ENCODE measurements around the gene FAM20C.

Gene FAM20C

DNA sequence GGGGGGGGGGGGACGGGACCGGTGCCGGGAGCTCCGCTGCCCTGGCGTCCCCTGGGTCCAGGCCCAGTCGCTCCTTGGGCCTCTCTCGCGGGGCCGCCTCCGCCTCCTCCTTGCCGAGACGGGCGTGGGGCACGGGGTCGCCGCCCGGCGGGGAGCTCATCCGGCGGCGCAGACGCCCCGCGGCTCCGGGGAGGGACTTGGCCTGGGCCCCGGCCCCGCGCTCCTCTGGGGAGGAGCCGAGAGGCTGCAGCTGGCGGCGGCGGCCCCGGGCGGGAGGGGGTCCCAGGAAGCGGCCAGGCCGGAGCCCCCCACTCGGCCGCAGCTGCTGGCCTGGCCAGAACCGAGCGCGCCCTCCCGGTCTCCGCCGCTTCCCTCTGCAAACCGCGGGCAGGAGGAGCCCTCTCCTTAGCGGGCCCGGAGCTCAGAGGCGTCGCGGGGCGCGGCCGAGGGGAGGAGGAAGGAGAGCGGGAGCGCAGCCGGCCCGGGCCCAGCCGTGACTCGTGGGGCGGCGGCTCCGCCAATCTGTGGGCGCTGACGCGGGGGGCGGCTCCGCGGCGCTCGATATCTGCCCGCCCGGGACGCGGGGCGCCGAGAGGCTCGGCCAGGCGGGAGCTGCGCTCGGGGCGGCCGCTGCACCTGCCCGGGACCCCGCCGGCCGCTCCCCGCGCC lies at the start of gene FAM20C:
Gene FAM20C, plus strand, starts transcription at position 591 of the 669 bp plus-strand sequence. CDS start 629 bp downstream, outside the sequence.
- DNase-seq: peak; percentile 93

DNA sequence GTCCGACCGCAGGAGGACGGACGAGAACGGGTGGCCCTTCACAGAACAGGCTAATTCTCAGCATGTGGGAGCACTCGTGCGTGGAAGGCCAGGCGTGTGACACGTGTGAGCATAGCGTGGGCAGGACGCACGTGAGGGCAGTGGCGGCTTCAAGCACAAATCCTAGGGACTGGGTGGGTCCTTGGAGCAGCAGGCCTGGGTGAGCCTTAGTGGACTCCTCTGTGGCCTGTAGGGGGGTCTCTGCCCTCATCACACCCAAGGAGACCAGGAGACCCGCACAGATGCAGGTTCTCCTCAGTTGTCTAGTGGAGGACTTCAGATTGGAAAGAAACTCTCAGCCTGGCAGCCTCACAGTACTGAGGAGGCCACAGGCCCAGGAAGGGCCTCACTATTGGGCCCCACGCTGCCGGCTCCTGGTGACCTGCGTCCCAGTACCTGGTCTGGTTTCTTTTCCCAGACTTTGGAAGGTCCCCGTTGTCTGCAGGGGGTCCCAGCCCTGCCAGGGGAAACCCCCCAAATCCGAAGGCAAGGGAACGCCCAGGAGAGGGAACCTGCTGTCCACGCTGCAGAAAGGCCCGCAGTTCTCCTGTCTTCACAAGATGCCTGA lies 49.1 kb upstream of the FAM20C start:
- no peak for DNase-seq

DNA sequence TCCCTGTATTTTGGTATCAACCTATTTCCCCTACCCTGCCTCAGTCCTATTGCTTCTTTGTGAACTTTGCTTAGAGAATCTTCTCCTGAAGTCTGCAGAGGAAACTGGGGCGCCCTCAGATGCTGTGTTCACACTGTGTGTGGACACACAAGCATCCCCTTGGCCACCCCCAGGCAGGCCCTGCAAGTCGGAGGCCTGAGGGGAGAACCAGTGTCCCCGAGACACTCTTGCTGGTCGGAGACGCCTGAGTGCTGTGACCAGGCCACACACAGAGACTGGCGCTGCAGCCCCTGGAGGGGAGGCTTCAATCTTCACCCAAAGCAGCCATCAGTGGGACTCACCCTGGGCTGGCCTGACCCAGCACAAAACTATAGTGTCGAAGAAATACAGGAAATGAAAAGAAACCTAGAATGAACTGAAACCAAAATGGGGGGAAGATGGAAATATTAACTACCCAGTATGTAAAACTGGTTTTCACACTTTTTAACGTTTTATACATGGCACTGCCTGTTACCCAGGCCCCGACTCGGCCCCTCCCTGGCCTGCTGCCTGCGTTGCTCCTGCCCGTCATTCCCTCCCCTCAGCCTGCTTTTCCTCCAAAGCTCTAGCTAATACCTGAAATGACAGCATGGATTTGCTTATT lies 48.4 kb upstream of the FAM20C start:
- no peak for DNase-seq

DNA sequence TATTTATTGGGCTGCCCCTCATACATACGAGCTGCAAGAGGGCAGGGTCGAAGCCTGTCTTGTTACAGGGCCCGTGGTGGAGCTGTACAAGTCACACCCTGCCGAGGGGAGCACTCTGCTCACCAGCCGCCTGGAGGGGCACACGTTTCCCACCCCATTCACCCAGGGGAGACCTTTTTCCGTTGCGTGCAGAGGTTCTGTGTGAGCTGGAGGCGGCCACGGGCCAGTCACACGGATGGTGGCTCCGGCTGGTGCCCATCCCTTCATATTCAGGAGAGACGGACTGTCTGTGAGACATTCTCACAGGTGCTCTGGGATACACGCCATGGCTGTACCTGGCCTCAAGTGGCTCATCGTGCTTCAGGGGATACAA lies 47.9 kb upstream of the FAM20C start:
- DNase-seq: no peak

DNA sequence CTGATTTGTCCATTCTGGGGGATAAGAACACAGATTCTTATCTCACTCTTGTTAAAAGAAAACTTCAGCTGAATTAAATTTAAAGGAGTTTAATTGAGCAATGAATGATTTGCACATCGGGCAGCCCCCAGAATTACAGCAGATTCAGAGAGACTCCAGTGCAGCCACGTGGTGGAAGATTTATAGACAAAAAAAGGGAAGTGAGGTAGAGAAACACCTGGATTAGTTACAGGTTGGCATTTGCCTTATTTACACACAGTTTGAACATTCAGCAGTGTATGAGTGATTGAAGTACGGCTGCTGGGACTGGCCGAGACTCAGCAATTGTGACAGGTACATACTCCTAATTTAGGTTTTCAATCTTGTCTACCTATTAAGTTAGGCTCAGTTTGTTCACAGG lies 46.5 kb upstream of the FAM20C start:
- DNase-seq: no peak

DNA sequence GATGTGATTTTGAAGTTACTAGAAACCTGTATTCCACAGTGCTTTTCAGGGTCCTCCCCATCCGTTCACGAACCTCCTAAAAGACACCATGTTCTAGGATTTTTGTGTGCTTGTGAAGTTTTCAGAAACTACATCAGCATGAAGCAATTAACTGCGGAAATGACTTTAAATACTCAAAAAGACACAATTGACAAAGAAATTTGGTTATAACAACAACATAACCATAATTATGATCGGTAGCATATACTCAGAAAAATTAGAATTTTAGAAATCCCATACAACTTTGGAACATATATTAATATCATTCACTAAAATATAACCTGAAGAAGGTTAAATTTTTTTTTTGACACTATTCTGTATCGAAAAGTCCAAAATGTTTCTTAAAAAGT lies 43.8 kb upstream of the FAM20C start:
- DNase-seq: no peak

DNA sequence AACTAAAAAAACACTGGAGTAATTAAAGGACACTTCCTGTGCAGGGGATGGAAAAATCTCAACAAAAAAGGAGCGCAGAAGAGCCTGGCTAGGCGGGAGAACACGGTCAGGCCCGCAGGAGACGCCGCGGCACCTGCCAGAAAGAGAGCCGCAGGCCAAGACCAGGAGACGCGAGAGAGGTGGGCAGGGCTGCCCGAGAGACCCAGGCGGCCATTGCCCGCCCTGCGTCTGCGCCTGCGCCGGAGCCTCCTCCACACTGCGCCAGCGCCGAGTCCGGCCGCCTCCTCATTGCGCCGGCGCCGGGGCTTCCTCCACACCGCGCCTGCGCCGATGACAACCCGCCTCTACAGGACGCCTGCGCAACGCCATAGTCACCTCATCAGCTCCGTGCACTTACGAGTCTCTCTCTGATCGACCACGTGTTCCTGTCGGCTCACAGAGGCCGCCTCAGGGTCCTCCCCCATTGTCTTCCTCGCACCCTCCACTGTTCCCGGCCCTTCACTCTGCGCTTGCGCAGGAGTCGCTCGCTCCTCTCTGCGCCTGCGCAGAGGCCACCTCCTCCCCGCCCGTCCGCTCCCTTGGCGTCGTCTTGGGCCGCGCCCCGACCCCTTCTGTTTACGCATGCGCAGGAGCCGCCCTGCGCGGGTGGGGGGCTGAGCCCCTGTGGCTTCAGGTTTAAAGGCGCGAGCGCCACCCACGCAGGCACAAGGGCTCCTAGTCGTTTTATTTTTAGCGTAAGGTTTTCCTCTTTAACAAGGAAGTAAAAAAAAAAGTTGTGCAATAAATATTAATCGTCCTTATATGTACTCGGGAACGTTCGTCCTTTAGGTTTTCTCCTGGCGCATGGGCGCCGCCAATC lies 43.2 kb upstream of the FAM20C start:
- DNase-seq: peak; percentile 99

DNA sequence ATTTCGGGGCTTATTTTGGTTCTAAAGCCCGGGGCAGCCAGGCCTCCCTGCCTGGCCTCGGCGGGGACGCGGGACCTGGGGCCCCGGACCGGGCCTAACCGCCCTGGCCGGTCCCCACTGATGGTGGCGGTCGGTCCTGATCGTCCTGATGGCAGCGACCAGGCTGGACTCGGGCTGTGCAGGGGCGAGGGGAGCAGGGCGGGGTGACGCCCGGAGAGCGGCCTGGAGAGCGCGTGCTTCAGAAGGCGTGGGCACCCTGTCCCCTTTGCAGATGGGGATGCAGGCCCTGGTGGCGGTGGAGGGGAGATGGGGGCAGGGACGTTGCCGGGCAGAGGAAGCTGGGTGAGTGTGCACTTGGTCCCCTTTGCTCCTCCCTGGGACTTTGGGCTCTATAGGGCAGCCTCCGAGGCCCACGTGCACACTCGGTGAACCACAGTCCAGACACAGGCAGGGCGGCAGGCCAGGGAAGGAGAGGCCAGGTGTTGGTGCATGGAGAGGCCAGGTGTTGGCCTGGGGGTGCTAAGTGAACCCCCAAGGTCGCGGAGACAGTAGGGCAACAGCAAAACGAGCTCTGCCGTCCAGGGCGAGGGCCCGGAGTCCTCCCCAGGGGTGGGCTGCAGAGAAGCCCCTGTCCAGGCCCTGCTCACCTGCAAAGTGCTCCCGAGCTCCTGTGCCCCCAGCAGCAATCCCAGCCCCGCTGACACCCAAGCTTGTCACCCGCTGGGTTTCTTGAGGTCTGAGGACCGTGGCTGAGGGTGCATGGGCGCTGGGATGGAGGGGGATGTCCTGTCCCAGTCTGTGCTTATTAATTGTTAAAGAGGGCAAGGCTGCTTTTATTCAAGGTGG lies 42.4 kb upstream of the FAM20C start:
- no peak for DNase-seq

DNA sequence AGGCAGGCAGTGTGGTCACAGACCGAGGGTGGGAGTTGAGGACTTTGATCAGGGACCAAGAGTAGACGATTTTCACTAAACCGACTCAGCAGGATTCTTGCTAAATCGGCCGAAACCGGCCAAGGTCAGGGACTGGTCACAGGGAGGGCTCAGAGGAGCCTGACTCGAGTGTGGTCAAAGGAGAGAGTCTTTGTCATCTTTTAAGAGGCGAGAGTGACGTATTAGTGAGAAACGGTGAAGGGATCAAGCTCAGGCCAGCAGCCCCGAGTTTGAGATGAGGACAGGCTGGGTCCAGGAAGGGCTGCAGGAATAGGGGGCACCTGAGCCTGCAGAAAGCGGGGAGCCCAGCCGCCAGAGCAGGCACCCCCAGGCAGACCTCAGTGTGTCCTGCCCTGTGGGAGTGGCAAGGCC lies 41.6 kb upstream of the FAM20C start:
- DNase-seq: no peak

DNA sequence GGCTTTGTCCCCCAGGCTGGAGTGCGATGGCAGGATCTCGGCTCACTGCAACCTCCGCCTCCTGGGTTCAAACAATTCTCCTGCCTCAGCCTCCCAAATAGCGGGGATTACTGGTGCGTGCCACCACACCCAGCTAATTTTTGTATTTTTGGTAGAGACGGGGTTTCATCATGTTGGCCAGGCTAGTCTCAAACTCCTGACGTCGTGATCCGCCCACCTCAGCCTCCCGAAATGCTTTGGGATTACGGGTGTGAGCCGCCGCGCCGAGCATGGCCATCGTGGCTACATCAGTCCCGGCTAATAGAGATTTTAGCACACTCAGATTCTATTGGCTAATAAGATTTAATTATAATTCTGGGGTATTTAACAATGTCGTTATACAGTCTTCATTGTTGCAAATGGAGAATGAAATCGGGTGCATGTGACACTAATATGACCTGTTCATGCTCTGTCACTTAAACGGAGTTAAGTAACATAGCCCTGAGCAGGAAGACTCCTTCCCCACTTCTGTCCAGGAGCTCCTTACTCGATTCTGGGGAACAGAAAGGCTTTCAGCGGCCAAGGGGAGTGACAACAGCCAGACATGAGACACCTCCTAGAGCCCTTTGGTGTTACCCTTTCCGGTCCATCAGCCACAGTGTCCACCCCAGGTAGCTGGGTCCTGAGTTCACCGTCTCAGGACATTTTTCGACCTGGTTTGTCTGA lies 40.9 kb upstream of the FAM20C start:
- DNase-seq: no peak

DNA sequence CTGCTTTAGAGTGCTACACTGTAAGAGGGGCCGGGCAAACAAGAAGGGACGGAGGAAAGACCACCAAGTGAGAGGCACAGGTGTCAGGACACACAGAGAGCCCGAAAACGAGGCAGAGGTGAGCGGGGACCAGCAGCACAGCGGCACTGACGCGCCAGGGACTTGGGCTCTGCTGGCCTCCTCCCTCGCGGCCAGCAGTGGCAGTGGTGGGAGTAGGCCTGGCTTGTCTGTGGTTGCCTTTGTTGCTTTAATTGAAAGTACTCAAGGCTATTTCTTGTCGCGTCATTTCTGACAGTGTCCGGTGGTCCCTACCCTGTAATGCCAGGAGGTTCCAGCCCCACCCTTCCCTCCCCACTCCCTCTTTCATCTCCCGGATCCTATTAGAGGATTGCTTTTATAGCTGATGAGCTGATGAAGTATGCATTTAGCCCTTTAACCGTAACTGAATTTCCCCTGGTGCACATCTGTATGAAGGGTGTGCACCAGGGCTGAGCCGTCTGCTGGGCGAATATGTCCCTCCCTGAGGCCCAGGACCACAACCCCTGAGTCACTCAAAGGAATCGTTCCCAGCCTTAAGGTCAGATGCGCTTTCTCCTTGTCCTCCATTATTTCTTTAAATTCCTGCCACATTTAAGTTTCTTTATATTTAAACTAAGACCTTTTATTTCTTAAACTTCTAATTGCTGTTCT lies 39.5 kb upstream of the FAM20C start:
- DNase-seq: no peak

DNA sequence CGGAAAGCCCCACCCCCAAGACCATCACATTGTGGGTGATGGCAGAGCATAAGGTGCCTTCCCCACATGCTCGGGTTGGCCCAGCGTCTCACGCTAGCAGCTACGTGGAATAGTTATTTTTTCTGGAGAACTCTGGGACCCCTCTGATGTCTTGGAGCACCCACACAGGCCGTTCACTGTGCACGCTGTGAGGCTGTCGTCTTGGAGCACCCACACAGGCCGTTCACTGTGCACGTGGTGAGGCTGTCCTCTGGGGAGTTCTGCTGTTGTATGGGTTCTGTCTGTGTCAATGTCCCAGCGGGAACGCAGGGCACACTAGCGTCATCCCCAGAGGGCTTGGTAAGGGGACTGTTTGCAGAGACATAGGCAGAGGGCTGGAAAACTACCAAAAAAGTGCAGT lies 38.8 kb upstream of the FAM20C start:
- no peak for DNase-seq

DNA sequence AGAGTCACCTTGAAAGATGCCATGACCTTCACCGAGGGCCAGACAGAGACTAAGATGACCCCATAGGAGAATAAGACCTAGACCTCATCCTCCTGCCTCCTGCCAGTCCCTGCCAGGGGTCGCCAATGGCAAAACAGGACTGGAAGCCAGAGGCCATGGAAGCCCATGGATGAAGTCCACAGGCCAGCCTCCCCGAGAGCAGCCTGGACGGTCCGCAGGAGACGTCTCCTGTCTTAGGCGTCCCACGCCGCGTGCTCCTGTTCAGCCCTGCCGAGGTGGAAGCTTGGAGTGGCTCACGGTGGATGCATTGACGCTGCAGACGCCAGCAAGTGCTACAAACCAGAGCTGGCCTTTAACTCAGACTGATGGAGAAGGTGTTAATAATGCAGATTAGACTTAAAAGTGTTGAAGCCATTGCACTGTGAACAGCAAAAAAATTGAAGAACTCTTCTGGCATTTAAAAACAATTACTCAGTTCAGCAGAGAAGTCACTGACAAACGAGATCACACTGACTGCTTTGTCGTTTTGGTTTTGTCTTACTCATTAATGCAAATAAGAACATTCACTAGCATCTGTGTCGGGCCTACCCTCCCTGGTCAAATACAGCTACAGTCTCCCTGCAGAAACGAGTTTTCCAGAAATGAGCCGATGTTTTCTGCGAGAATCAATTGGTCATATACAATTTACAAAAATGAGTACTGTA lies 38.1 kb upstream of the FAM20C start:
- no peak for DNase-seq

DNA sequence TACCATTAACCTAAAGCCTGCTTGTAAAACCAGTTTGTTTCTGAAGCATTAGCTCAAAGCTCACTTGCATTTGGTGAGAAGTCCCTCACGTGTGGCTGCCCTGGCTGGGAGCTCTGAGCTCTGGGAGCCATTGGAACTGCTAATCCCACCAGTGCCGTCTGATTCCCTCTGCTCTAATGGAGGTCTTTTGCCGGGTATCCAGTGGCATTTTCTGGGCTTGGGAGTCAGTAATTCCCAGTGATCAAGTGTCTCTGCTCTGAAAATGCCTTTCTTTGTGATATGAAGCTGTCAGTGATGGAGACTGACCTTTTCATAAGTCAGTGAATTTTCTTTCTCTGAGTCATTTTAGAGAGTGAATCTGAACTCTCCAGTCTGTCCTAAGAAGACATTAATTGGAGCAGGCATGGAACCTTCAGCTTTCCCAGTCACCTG lies 36.9 kb upstream of the FAM20C start:
- no peak for DNase-seq

DNA sequence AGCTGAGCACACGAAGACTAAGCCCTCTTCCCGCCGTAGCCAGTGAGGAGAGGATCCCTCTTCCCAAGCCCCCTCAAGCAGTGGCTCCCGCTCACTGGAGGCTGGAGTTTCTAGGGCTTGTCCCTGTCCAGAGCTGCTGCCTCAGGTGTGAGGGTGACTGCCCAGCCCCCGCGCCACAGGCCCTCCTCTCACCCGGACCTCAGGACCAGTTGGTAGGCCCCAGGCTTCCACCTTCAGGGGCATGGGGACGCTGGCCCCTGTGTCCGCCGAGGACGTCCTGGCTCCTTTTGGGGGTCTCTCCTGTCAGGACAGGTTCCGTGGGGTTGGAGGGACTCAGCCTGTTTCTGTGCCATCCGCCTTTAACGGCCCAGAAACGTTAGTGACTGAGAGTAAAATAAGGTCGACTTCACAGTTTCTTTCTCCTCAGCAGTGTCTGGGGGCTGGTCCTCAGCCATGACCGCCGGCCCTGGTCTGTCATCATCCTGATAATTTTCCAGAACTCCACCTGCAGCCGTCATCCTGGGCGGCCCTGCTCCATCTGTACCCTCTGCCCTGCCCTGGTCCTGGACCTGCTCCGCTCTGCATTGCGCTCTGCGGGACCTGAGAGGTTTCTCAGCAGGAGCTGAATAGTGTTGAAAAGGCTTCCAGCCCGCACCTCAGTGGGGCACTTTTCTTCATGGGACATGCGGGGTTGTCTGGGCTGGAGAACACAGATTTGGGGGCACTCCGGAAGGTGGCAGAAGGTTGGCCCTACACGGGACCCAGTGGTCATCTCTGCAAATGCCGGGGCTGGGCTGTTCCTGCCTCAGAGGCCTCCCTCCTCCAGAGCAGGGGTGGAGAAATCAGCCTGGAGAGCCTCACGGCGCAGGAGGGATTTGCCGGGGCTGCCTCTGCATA lies 36.0 kb upstream of the FAM20C start:
- DNase-seq: no peak

DNA sequence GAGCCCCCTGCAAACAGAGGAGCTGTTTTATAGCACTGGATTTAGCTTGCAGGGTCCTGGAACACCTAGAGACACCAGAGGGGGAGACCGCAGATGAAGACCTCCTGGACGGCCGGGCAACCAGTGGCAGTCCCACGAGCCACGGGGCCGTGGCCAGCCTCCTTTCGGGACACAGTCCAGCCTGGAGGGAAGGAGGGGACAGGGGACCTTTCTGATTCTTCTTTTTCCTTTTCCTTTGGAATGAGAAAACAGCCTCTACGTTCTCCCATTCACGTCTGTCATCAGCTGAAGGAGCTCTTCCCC lies 35.4 kb upstream of the FAM20C start:
- DNase-seq: no peak

DNA sequence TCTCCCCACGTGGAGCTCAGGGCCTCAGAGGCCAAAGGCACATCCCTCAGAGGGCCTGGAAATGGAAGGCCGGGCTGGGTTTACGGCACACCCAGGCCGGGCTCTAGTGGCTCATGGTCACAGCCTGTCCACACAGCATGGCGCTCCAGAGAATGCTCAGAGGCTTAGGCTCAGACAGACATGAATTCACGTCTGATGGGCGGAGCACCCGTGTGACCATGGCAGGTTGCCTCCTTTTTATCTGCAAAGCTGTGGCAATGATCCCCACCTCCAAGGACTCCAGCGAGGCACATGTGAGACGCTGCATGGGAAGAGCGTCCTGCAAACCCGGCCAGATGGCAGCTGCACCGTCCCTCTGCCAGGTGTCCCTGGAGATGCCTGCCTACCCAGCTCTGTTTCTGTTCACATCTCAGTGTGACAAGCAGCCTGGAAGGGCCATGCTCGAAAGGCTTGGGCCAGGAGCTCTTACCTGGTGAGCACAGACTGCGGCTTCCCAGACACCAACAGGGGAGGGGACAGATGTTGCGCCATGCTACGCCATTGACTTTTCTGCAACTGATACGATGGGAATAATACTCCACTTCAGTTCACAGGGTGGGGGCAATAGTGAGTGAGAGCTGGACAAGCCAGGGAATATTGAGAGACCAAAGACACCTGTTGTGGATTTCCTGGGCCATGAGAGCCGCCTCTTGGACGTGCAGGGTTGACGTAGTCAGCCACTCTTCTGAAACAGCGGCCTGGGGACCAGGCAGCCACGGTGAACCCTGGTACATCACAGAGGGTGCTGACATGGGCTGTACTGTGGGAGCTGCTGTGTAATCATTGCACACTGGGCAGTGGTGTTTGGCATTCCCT lies 34.4 kb upstream of the FAM20C start:
- no peak for DNase-seq

DNA sequence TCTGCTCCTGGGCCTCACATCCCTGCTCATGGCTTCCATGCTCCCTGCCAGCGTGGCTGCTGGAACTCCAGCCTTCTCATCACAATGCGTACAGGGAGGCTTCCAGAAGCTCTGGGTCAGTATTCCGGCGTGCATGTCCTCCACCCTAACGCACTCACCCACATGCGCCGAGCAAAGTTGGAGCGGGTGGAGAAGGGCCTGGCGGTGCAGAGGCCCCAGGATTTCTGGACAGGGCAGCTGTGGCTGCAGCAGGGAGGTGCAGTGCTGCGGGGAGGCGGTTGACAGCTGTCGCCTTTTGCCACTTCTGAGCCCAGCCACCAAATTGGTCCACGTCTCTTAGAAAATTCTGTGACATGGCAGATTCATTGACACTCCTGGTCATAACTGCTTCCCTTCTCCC lies 33.6 kb upstream of the FAM20C start:
- no peak for DNase-seq

Data from eye (tissue), 1 donor.